Measurements from ENCODE around the gene S100A2.
"Not testable (repeated sequence)": the region's sequence is repeated elsewhere in the genome, so short reads cannot be mapped to it uniquely, and the experiment has no call there.

GRCh38 chr1:153575081-153575491 lies 9.4 kb upstream of the S100A2 start:
- not testable (repeated sequence) for TF ChIP-seq CTCF, POLR2A (IDR thresholded peaks at IDR 0.05)

Data from tibial nerve (tissue), 3 donors.